Measurements from ENCODE around the gene MAU2.
"Not testable (repeated sequence)": the region's sequence is repeated elsewhere in the genome, so short reads cannot be mapped to it uniquely, and the experiment has no call there.

The MAU2 gene

GRCh38 chr19:19382118-19382517, 61.5 kb downstream of the MAU2 start:
- no peak for DNase-seq (ENCODE audit: low read depth in 2 of 2)

DNA sequence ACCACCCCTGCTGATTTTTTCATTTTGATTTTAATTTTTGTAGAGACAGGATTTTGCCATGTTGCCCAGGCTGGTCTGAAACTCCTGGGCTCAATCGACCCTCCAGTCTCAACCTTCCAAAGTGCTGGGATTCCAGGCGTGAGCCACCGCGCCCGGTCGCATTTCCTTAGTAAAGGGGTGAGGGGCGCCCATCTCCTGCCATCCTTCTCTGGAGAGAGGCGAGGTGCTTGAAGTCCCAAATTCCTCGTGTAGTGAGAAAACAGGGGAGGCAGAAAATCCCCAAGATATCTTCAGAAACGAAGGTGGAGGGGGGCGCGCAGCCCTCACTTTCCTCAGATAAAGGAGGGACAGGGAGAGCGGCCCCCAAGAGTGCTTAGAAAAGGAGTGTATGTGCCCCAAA, 63.9 kb downstream of the MAU2 start:
- DNase-seq (ENCODE audit: low read depth in 2 of 2): no peak

DNA sequence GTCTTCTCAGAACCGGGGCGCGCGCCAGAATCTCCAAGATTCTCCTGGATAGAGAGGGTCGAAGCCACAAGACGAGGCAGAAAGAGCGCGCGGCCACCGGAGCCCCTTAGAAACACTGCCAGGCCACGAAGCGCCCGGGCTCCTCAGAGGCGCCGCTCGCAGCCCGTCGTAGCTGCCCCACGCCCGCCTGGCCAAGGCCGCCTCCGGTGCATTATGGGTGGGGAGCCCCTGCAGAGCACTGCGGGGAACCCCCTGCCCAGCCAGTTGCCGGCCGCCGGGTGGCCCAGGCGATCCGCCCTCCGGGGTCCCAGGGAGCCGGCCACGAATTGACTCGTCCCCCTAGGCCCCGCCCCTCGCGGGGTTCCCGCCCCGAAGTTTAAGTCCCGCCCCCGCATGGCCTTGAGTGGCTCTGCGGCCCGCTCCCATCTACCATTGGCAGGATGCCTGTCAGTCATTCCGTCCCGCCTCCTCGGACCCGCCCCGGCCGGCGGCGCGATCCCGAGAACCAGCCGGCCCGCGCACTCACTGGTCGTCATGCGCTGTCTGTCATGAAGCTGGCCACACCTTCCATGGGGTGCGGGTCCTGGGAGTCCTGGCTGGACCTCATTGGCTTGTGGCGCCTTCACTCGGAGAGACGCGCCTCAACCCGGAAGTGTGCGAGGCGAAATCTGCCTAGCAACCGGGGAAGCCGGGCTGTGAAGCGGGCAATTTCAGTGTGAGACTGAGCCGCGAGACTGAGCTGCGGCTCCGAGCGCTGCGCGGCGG, 64.7 kb downstream of the MAU2 start:
- DNase-seq (ENCODE audit: low read depth in 2 of 2): peak; percentile 99 to 100

DNA sequence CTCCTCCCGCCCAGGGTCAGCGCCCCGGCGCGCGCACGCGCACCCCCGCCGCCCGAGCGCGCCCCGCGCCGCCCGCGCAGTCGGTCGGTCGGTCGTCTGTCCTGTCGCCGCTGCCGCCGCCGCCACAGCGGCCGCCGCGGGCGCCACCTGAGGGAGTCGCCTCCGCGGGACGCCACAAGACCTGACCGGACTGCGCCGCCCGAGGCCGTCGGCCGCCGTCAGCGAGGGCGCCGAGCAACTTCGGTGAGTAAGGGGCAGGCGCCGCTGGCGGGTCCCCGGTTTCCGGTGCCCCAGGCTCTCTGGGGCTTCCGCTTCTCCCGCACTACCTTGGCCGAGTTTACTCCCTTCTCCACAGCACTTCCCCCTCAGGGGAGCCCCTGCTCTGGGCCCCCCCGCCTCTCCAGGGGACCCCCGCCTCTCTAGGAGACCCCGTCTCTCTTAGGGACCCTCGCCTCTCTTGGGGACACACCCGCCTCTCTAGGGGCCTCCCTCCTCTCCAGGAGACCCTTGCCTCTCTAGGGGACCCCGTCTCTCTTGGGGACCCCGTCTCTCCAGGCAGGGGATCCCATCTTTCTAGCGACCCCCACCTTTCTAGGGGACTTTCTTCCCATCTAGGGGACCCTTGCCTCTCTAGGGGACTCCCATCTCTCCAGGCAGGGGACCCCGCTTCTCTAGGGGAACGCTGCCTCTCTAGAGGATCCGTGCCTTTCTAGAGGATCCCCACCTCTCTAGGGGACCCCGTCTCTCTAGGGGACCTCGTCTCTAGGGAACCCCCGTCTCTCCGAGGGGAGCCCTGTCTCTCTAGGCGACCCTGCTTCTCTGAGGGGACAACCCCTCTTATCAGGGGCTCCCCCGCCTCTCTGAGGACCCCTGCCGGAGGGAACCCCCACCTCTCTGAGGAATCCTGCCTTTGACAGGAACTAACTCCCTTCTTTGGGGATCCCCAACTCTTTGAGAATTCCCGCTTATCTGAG, 65.6 kb downstream of the MAU2 start:
- DNase-seq (ENCODE audit: low read depth in 2 of 2): peak; percentile 30 to 33

DNA sequence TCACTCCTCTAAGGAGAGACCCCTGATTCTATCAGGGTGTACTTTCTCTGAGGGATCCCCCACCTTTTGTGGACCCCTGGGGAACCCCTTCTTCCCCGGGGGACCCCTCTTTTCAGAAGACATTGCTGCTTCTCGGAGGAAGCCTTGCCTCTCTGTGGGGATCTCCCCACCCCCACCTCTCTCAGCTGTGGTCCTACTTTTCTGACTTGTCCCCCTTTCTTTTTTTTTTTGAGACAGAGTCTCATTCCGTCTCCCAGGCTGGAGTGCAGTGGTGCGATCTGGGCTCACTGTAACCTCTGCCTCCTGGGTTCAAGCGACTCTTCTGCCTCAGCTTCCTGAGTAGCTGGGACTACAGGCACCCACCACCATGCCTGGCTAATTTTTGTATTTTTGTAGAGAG, 66.5 kb downstream of the MAU2 start:
- DNase-seq (ENCODE audit: low read depth in 2 of 2): no peak

GRCh38 chr19:19388568-19389555, 68.2 kb downstream of the MAU2 start:
- DNase-seq (ENCODE audit: low read depth in 2 of 2): no peak

GRCh38 chr19:19389683-19390082, 69.1 kb downstream of the MAU2 start:
- not testable (repeated sequence) for DNase-seq (ENCODE audit: low read depth in 2 of 2)

DNA sequence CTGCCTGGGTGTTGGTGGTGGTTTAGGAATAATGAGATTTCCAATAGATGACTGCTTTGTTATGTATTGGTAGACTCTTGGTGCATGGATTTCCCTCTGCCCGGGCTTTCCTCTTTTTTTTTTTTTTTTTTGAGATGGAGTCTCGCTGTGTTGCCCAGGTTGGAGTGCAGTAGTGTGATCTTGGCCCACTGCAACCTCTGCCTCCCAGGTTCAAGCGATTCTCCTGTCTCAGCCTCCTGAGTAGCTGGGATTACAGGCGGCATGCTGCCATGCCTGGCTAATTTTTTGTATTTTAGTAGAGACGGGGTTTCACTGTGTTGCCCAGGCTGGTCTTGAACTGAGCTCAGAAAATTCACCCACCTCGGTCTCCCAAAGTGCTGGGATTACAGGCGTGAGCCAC, 73.7 kb downstream of the MAU2 start:
- not testable (repeated sequence) for DNase-seq (ENCODE audit: low read depth in 2 of 2)

DNA sequence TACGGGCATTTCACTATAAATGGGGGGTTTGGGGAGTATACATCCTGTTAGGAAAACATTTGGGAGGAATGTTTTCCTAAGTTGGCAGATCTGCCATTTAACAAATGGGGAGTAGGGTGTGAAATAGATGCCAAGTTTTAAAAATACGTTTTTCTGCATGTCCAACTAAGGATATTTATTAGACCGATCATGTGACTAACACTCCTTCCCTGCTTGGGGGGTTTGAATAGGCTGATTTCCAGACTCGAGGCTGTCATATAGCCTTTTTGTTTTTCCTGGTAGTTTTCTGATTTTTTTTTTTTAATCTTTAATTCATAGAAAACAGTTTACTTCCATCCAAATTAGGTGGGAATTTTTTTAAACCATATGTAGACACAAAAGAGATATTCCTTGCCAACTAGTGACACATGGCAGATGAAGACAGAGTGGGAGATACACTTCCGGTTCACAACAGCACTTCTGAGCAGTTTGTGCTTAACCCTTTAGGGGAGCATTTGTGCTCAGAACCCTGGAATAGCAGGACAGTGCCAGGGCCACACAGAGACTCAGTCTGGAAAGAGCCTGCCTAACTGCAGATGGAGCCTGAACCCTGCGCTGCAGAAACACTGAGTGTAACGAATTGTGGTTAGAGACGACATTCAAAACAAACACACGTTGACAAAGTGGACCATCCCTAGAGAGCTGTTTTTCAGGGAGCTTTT, 79.3 kb downstream of the MAU2 start:
- no peak for DNase-seq (ENCODE audit: low read depth in 2 of 2)

GRCh38 chr19:19402656-19403372, 82.2 kb downstream of the MAU2 start:
- no peak for DNase-seq (ENCODE audit: low read depth in 2 of 2)

DNA sequence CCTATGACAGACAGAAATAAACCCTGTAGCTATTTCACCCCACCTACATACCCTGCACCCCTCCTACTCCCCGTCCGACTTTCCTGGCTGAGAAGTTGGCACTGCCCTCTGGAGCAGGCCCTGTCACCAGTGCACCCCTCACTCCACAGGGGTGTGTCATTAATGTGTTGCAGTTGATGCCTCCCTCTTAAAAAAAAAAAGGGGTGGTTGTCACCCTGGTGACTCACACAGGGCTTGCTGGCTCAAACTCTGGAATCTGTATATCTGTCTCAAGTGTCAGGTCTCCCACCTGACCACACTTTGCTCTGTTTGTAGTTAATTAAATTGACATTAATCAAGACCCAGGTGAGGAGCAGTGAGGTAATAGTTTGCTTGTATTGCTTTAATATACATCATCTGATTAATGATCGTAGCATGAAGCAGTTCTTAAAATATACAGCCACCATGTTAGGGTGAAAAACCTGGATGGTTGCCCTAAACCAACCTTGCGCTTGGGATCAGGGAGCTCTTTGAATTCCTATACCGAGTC, 82.8 kb downstream of the MAU2 start:
- no peak for DNase-seq (ENCODE audit: low read depth in 2 of 2)

DNA sequence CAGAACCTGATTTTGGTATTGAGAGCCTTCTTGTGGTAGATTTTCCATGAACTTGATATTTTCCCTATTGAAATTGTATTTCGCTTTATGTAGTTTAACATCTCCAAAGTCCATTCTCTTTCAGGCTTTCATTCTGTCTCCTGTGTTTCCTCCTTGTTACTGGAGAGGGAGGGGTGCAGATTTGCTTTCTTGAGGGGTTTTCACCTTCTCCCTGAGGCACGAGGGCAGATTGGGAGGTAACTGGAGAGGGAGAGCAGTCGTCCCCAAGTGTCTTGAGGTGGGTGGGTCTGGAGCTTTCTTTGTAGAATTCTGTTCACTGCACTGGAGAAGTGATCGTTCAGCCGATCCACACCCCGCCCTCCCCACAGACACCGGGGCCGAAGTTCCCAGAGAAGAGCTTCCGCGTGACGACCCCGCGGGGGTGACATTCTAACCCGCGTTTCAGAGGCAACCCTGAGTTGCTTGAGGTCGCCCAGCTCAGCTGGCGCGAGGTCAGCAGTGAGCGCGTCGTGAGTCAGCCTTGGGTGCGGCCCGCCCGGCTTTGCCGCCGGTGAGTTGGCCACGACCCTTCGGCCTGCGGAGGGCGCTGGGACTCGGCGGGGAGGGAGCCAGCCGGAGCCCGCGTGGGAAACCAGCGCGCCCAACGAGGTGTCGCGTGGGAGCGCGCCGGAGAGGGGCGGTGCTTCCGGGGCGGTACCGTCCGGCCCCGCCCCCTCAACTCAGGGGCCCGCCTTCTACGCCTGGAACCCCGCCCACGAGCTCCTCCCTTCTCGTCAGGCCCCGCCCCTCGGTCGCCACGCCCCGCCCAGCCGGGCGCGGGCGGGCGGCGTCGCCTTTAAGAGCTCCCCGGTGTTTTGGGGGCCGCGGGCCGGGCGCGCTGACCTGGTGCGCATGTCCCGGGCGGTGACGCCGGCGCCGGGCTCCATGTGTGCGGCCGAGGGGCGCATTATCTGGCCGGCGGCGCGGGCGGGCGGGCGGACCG, 84.5 kb downstream of the MAU2 start, which contains the start of gene GATAD2A:
TSS of gene GATAD2A (plus strand) at position 797 of the 982 bp plus-strand sequence. CDS start 59,671 bp downstream, outside the sequence.
- DNase-seq (ENCODE audit: low read depth in 2 of 2): peak; percentile 86 to 88

- peak; percentile 35 to 50 for DNase-seq (ENCODE audit: low read depth in 2 of 2)
Observed at GRCh38 chr19:19405971-19406877, 85.6 kb downstream of the MAU2 start.

GRCh38 chr19:19406878-19407632, 86.4 kb downstream of the MAU2 start:
- peak in 1 of 2 donors; percentile 33 for DNase-seq (ENCODE audit: low read depth in 2 of 2)

GRCh38 chr19:19407633-19407930, 87.0 kb downstream of the MAU2 start:
- no peak for DNase-seq (ENCODE audit: low read depth in 2 of 2)

Measured in activated CD4-positive, alpha-beta T cell treated with anti-CD3 and anti-CD28 coated beads for 24 hours (primary cell).